IPS-18c (cell line): Measurements from ENCODE around the gene AP1AR.
"Not testable (repeated sequence)": the region's sequence is repeated elsewhere in the genome, so short reads cannot be mapped to it uniquely, and the experiment has no call there.

Source experiments
- H3K4me3 ChIP-seq: 2 replicates; pipeline ENCODE4 v1.7.0; 2013; ENCODE audit warnings: low read depth, mild to moderate bottlenecking, low read length, moderate library complexity; ENCODE audit not compliant: insufficient read depth
- H3K9me3 ChIP-seq: one replicate; pipeline ENCODE4 v1.6.1; 2013; ENCODE audit warnings: mild to moderate bottlenecking, low read length, moderate library complexity; ENCODE audit not compliant: control insufficient read depth, insufficient read depth

Gene AP1AR

GRCh38 chr4:112287258-112287989 is 55.8 kb downstream of the AP1AR start:
- peaks cover 6% of the 10 kb centered on the region for H3K9me3 ChIP-seq
- no peak overlapping the region for H3K4me3 ChIP-seq

- Histone ChIP-seq H3K4me3 (no peak overlapping the region), H3K9me3 (peaks cover 4% of the 10 kb centered on the region)
Measured at GRCh38 chr4:112288455-112288854, 56.9 kb downstream of the AP1AR start.

- Histone ChIP-seq H3K9me3 (peaks cover 4% of the 10 kb centered on the region), H3K4me3 (no peak overlapping the region)
Measured at GRCh38 chr4:112289407-112290253, 58.0 kb downstream of the AP1AR start.

- H3K9me3 ChIP-seq = peaks cover 4% of the 10 kb centered on the region
- H3K4me3 ChIP-seq = no peak overlapping the region
Measured at GRCh38 chr4:112290341-112290740, 58.8 kb downstream of the AP1AR start.

GRCh38 chr4:112296949-112297880 is 65.6 kb downstream of the AP1AR start, which contains the start of gene ALPK1:
TSS of gene ALPK1 (plus strand) at chr4:112297369.
- Histone ChIP-seq H3K9me3 (no peaks in the 10 kb centered on the region), H3K4me3 (no peak within 1 kb of the TSS)

GRCh38 chr4:112299721-112300120 is 68.1 kb downstream of the AP1AR start:
- H3K9me3 ChIP-seq = no peaks in the 10 kb centered on the region
- no peak overlapping the region for H3K4me3 ChIP-seq

- no peak overlapping the region for H3K4me3 ChIP-seq
- H3K9me3 ChIP-seq = no peaks in the 10 kb centered on the region
Measured at GRCh38 chr4:112302320-112303274, 71.0 kb downstream of the AP1AR start.

GRCh38 chr4:112305477-112305876 is 73.9 kb downstream of the AP1AR start:
- not testable (repeated sequence) for H3K4me3 ChIP-seq

GRCh38 chr4:112309263-112309791 is 77.7 kb downstream of the AP1AR start:
- not testable (repeated sequence) for H3K9me3 ChIP-seq, H3K4me3 ChIP-seq

More at GRCh38 chr4:112305477-112305876, 73.9 kb downstream of the AP1AR start:
- not testable (repeated sequence) for H3K9me3 ChIP-seq

- Histone ChIP-seq H3K4me3 (no peak overlapping the region), H3K9me3 (no peaks in the 10 kb centered on the region)
Measured at GRCh38 chr4:112311516-112311915, 79.9 kb downstream of the AP1AR start.

- Histone ChIP-seq H3K9me3 (no peaks in the 10 kb centered on the region), H3K4me3 (no peak overlapping the region)
Measured at GRCh38 chr4:112312610-112313239, 81.1 kb downstream of the AP1AR start.

GRCh38 chr4:112315446-112315845 is 83.9 kb downstream of the AP1AR start:
- H3K9me3 ChIP-seq = no peaks in the 10 kb centered on the region
- no peak overlapping the region for H3K4me3 ChIP-seq

- no peaks in the 10 kb centered on the region for H3K9me3 ChIP-seq
- H3K4me3 ChIP-seq = no peak overlapping the region
Measured at GRCh38 chr4:112316360-112316759, 84.8 kb downstream of the AP1AR start.

GRCh38 chr4:112318239-112319142 is 86.9 kb downstream of the AP1AR start:
- Histone ChIP-seq H3K9me3 (no peaks in the 10 kb centered on the region), H3K4me3 (no peak overlapping the region)
